ENCODE results near the gene RCAN2.

The RCAN2 gene

DNA sequence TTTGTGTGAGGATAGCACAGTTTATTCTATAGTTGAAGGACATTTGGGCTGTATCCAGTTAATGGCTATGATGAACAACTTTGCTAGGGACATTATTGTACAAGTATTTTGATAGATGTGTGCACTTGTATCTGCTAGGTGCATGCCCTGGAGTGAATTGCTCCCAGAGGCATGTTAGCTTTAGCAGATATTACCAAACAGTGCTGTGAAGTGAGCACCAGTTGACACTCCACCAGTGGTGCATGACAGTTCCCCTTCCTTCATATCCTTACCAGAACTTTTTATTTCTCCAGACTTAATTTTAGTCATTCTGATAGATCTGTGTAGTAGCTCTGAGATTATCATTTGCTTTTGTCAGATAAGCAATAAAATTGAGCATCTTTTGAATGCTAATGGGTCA lies 271.6 kb downstream of the RCAN2 start:
- ATAC-seq = no peak

GRCh38 chr6:46218457-46218856 lies 272.8 kb downstream of the RCAN2 start:
- TF ChIP-seq SNAI2 (CRISPR knock-in tag; IDR thresholded peaks at IDR 0.05) (no peak), ZFP30 (CRISPR knock-in tag; IDR thresholded peaks at IDR 0.05) (no peak), OSR1 (CRISPR knock-in tag; IDR thresholded peaks at IDR 0.05) (no peak), ZC3H10 (CRISPR knock-in tag; IDR thresholded peaks at IDR 0.05) (no peak), ZFP3 (CRISPR knock-in tag; IDR thresholded peaks at IDR 0.05) (no peak), ESRRG (CRISPR knock-in tag; IDR thresholded peaks at IDR 0.05) (no peak), RARB (CRISPR knock-in tag; IDR thresholded peaks at IDR 0.05) (no peak), ISL1 (CRISPR knock-in tag; IDR thresholded peaks at IDR 0.05) (no peak), ARNTL (CRISPR knock-in tag; IDR thresholded peaks at IDR 0.05; ENCODE audit: borderline replicate concordance, low read depth) (no peak), ZNF70 (CRISPR knock-in tag; IDR thresholded peaks at IDR 0.05) (no peak), BACH2 (CRISPR knock-in tag; IDR thresholded peaks at IDR 0.05; ENCODE audit: borderline replicate concordance) (no peak), POU6F1 (CRISPR knock-in tag; IDR thresholded peaks at IDR 0.05; ENCODE audit: borderline replicate concordance, low read depth) (no peak), TOX (CRISPR knock-in tag; IDR thresholded peaks at IDR 0.05; ENCODE audit: borderline replicate concordance) (no peak), CSDC2 (CRISPR knock-in tag; IDR thresholded peaks at IDR 0.05) (no peak), TCF4 (CRISPR knock-in tag; IDR thresholded peaks at IDR 0.05; ENCODE audit: borderline replicate concordance) (no peak)
- TF ChIP-seq, protein P1, sequence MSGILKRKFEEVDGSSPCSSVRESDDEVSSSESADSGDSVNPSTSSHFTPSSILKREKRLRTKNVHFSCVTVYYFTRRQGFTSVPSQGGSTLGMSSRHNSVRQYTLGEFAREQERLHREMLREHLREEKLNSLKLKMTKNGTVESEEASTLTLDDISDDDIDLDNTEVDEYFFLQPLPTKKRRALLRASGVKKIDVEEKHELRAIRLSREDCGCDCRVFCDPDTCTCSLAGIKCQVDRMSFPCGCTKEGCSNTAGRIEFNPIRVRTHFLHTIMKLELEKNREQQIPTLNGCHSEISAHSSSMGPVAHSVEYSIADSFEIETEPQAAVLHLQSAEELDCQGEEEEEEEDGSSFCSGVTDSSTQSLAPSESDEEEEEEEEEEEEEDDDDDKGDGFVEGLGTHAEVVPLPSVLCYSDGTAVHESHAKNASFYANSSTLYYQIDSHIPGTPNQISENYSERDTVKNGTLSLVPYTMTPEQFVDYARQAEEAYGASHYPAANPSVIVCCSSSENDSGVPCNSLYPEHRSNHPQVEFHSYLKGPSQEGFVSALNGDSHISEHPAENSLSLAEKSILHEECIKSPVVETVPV (CRISPR knock-in tag; IDR thresholded peaks at IDR 0.05) = no peak
- TF ChIP-seq, protein P2, sequence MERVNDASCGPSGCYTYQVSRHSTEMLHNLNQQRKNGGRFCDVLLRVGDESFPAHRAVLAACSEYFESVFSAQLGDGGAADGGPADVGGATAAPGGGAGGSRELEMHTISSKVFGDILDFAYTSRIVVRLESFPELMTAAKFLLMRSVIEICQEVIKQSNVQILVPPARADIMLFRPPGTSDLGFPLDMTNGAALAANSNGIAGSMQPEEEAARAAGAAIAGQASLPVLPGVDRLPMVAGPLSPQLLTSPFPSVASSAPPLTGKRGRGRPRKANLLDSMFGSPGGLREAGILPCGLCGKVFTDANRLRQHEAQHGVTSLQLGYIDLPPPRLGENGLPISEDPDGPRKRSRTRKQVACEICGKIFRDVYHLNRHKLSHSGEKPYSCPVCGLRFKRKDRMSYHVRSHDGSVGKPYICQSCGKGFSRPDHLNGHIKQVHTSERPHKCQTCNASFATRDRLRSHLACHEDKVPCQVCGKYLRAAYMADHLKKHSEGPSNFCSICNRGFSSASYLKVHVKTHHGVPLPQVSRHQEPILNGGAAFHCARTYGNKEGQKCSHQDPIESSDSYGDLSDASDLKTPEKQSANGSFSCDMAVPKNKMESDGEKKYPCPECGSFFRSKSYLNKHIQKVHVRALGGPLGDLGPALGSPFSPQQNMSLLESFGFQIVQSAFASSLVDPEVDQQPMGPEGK (CRISPR knock-in tag; IDR thresholded peaks at IDR 0.05; ENCODE audit: borderline replicate concordance) = no peak
- TF ChIP-seq, protein P3, sequence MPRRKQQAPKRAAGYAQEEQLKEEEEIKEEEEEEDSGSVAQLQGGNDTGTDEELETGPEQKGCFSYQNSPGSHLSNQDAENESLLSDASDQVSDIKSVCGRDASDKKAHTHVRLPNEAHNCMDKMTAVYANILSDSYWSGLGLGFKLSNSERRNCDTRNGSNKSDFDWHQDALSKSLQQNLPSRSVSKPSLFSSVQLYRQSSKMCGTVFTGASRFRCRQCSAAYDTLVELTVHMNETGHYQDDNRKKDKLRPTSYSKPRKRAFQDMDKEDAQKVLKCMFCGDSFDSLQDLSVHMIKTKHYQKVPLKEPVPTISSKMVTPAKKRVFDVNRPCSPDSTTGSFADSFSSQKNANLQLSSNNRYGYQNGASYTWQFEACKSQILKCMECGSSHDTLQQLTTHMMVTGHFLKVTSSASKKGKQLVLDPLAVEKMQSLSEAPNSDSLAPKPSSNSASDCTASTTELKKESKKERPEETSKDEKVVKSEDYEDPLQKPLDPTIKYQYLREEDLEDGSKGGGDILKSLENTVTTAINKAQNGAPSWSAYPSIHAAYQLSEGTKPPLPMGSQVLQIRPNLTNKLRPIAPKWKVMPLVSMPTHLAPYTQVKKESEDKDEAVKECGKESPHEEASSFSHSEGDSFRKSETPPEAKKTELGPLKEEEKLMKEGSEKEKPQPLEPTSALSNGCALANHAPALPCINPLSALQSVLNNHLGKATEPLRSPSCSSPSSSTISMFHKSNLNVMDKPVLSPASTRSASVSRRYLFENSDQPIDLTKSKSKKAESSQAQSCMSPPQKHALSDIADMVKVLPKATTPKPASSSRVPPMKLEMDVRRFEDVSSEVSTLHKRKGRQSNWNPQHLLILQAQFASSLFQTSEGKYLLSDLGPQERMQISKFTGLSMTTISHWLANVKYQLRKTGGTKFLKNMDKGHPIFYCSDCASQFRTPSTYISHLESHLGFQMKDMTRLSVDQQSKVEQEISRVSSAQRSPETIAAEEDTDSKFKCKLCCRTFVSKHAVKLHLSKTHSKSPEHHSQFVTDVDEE (CRISPR knock-in tag; IDR thresholded peaks at IDR 0.05) = no peak
- no peak for ATAC-seq

More for the DNA sequence above, 271.6 kb downstream of the RCAN2 start:
- TF ChIP-seq ZFP30 (CRISPR knock-in tag; IDR thresholded peaks at IDR 0.05) = no peak
- TF ChIP-seq, protein P3 (CRISPR knock-in tag; IDR thresholded peaks at IDR 0.05) = no peak
- TF ChIP-seq CREB5 (CRISPR knock-in tag; IDR thresholded peaks at IDR 0.05; ENCODE audit: low read depth) = no peak

Measured in SK-N-SH treated with all-trans-retinoic acid at 6 μM for 48 hours (cell line).